Omental fat pad (tissue), 4 donors: ENCODE results near the gene C1QB. TPM values are rescaled to one million over a fixed set of nuclear protein-coding genes. Genes with fewer than 3 reads are reported as not detected.

Experiments used
- ATAC-seq: fragments of 150-250 bp; one replicate; pipeline ENCODE4 v1.9.1; 2016; ENCODE audit warnings: mild to moderate bottlenecking, moderate library complexity; ENCODE audit not compliant: low FRiP score
- DNase-seq: peaks from one replicate; pipeline ENCODE4 v3.0.0-alpha.2; 2019; ENCODE audit warnings: low spot score
- total RNA-seq, 4 donors: library from RNA; depleted of rRNA; stranded (reverse); fragments of >200 nt; gene quantifications; one replicate each; pipeline ENCODE4 v1.1.0, GENCODE V29; 2016
- TF ChIP-seq, protein P1 (sequence below), 3 donors: fragments of 450-650 bp; IDR thresholded peaks; one replicate each; pipeline ENCODE4 v1.5.1; 2016 to 2017; ENCODE audit warnings: antibody characterized with exemption in 3 of 3, mild to moderate bottlenecking in 3 of 3, moderate library complexity in 2 of 3

C1QB gene, protein sequence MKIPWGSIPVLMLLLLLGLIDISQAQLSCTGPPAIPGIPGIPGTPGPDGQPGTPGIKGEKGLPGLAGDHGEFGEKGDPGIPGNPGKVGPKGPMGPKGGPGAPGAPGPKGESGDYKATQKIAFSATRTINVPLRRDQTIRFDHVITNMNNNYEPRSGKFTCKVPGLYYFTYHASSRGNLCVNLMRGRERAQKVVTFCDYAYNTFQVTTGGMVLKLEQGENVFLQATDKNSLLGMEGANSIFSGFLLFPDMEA
- total RNA-seq = 1,000 to 10,000 TPM in 1 of 4 donors, 100 to 1,000 TPM in 3; 692 to 1,052 (median 953) TPM

GRCh38 chr1:22652881-22653316 is at the start of gene C1QB:
Gene C1QB, plus strand, starts transcription at chr1:22653236. Its CDS starts 6,227 bp downstream, at chr1:22659463.
- ATAC-seq (peak; percentile 37), DNase-seq (no peak)
- TF ChIP-seq, protein P1, sequence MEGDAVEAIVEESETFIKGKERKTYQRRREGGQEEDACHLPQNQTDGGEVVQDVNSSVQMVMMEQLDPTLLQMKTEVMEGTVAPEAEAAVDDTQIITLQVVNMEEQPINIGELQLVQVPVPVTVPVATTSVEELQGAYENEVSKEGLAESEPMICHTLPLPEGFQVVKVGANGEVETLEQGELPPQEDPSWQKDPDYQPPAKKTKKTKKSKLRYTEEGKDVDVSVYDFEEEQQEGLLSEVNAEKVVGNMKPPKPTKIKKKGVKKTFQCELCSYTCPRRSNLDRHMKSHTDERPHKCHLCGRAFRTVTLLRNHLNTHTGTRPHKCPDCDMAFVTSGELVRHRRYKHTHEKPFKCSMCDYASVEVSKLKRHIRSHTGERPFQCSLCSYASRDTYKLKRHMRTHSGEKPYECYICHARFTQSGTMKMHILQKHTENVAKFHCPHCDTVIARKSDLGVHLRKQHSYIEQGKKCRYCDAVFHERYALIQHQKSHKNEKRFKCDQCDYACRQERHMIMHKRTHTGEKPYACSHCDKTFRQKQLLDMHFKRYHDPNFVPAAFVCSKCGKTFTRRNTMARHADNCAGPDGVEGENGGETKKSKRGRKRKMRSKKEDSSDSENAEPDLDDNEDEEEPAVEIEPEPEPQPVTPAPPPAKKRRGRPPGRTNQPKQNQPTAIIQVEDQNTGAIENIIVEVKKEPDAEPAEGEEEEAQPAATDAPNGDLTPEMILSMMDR (IDR thresholded peaks at IDR 0.05) = no peak

DNA sequence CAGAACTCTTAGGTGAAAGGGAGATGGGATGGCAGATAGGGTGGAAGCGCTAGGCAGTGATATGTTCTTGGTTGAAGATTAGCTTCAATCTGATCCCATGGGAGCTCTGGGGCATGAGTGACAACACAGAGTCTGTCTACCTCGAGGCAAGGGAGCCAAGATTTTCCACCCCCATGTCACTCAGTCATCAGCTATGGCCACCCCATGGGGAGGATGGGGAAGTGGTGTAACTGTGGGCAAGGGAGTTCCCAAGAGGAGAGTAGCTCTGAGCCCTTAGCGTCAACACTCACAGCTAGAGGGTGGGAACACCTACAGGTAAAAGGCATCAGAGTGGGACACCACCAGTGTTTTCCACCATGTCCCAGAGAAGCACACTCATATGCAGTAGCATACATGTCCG is 46.9 kb upstream of the C1QB start:
- TF ChIP-seq, protein P1 (IDR thresholded peaks at IDR 0.05) = no peak
- ATAC-seq = no peak
- no peak for DNase-seq

DNA sequence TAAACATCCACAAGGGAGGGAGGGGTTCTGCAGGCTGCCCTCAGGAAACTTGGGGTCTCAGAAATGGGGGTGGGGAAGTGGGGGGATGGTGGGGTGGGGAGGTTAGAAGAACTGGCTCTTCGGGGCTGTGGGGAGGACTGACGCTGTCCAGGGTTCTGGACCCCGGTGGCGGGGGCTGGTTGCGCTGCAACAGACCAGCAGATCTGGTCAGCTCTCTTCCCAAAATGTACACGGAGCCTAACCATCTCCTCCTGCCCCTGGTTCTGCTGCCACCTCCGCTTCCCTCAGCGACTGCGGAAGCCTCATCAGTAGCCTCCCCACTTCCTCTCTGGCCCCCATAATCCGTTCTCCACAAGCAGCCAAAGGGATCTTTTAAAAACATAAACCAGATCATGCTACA is 45.9 kb upstream of the C1QB start:
- ATAC-seq = no peak
- TF ChIP-seq, protein P1 (IDR thresholded peaks at IDR 0.05) = no peak
- no peak for DNase-seq

DNA sequence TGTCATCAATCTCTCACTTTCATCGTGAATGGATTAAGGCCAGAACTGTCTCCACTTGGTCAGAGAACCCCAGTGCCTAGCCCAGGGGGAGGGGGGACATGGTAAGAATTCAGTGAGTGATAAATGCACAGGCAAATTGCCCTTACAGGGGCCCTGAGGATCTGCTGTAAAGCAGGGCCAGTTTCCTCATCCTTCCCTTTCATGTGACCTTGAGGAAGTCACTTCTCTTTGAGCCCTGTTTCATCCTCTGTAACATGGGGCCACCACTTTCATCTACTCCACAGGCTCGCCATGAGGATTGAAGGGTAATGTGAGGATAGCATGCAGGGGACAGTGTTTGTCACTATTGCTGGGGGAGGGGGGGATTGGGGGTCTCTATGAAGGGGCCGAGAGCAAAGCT is 44.7 kb upstream of the C1QB start:
- no peak for ATAC-seq
- DNase-seq = no peak
- TF ChIP-seq, protein P1 (IDR thresholded peaks at IDR 0.05) = no peak

GRCh38 chr1:22609291-22609690 is 43.7 kb upstream of the C1QB start:
- no peak for DNase-seq
- no peak for ATAC-seq
- TF ChIP-seq, protein P1 (IDR thresholded peaks at IDR 0.05) = no peak

DNA sequence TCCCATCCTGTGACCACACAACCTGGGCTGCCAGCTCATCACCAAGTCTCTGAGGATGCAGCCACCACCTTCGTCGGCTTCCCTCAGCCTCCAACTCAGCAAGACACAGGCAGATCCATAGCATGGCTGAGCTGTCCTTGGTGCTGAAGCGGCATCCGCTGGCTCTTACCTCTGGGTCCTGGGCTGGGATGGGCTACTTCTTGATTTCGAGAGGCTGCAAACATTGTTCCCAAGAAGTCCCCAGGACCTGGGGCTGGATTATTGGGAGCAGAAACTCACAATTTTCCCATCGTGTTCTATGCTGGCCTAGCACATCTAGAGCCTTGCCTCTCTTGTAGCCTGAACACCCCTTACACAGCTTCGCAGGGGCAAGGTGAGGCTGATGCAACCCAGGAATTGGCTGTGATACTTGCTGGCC is 41.5 kb upstream of the C1QB start:
- ATAC-seq = no peak
- no peak for DNase-seq
- TF ChIP-seq, protein P1 (IDR thresholded peaks at IDR 0.05) = no peak
